Measurements from ENCODE around the gene ATE1.
"Not testable (repeated sequence)": the region's sequence is repeated elsewhere in the genome, so short reads cannot be mapped to it uniquely, and the experiment has no call there.

DNA sequence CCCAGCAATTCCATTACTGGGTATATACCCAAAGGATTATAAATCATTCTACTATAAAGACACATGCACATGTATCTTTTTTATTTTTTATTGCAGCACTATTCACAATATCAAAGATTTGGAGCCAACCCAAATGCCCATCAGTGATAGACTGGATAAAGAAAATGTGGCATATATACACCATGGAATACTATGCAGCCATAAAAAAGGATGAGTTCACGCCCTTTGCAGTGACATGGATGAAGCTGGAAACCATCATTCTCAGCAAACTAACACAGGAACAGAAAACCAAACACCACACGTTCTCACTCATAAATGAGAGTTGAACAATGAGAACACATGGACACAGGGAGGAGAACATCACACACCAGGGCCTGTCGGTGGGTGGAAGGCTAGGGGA is 228.1 kb downstream of the ATE1 start:
- TF ChIP-seq, protein P1, sequence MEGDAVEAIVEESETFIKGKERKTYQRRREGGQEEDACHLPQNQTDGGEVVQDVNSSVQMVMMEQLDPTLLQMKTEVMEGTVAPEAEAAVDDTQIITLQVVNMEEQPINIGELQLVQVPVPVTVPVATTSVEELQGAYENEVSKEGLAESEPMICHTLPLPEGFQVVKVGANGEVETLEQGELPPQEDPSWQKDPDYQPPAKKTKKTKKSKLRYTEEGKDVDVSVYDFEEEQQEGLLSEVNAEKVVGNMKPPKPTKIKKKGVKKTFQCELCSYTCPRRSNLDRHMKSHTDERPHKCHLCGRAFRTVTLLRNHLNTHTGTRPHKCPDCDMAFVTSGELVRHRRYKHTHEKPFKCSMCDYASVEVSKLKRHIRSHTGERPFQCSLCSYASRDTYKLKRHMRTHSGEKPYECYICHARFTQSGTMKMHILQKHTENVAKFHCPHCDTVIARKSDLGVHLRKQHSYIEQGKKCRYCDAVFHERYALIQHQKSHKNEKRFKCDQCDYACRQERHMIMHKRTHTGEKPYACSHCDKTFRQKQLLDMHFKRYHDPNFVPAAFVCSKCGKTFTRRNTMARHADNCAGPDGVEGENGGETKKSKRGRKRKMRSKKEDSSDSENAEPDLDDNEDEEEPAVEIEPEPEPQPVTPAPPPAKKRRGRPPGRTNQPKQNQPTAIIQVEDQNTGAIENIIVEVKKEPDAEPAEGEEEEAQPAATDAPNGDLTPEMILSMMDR (IDR thresholded peaks at IDR 0.05) = not testable (repeated sequence)
- TF ChIP-seq EZH2 (IDR thresholded peaks at IDR 0.05; ENCODE audit: borderline replicate concordance, insufficient read depth, low read depth, low read length, poor library complexity, severe bottlenecking) = not testable (repeated sequence)

Measured in B cell (primary cell).